Stomach (tissue), 9 donors: ENCODE measurements around the gene NAV1. TPM values are rescaled to one million over a fixed set of nuclear protein-coding genes. Genes with fewer than 3 reads are reported as not detected.

Experiments
- DNase-seq, 2 donors: peaks; one replicate each; pipeline versions ENCODE4 v3.0.0 to v3.0.0-alpha.2; 2013 to 2019
- H3K27ac ChIP-seq, 5 donors: fragments of 200-600 bp in 4 of 5; sonication (generic) in 4 of 5; one replicate each; pipeline ENCODE4 v1.5.1; 2013 to 2019; ENCODE audit warnings: mild to moderate bottlenecking in 1 of 5, moderate library complexity in 1 of 5
- H3K27me3 ChIP-seq, 3 donors: fragments of 200-600 bp; sonication (generic); one replicate each; pipeline ENCODE4 v1.5.1; 2017 to 2019; ENCODE audit warnings: mixed run types in 1 of 3
- H3K36me3 ChIP-seq, 4 donors: fragments of 200-600 bp; sonication (generic); 1 replicate in 3 of 4; 2 replicates in 1 of 4; pipeline ENCODE4 v1.5.1; 2016 to 2019
- H3K4me1 ChIP-seq, 4 donors: fragments of 200-600 bp; sonication (generic); one replicate each; pipeline ENCODE4 v1.5.1; 2016 to 2019
- H3K4me3 ChIP-seq, 4 donors: fragments of 200-600 bp; sonication (generic) in 3 of 4; one replicate each; pipeline ENCODE4 v1.5.1; 2016 to 2019; ENCODE audit warnings: mild to moderate bottlenecking in 1 of 4
- H3K9me3 ChIP-seq, 4 donors: fragments of 200-600 bp; sonication (generic); one replicate each; pipeline ENCODE4 v1.5.1; 2016 to 2019
- EP300 ChIP-seq: sonication (generic); formaldehyde crosslinking; IDR thresholded peaks from one replicate; pipeline ENCODE4 v1.6.1; 2017; ENCODE audit warnings: antibody characterized with exemption
- POLR2A ChIP-seq, 4 donors: fragments of 450-650 bp; IDR thresholded peaks; one replicate each; pipeline ENCODE4 v1.6.1; 2016; ENCODE audit warnings: antibody characterized with exemption in 4 of 4, control low read depth in 2 of 4, mild to moderate bottlenecking in 1 of 4, moderate library complexity in 1 of 4
- POLR2AphosphoS5 ChIP-seq, 3 donors: sonication (generic); formaldehyde crosslinking; IDR thresholded peaks; one replicate each; pipeline ENCODE4 v1.6.1; 2016; ENCODE audit warnings: antibody characterized with exemption in 3 of 3
- WGBS, 5 donors: extraction: QIAGEN DNeasy Blood & Tissue Kit in 3 of 5; methylation state at CpG; one replicate each; pipeline versions ENCODE4 v1.1.5 to v1.1.7; 2013 to 2018; 5-methylcytosine and 5-hydroxymethylcytosine counted together
- intact Hi-C: fragments of 100-400 bp; cut with DNase I; formaldehyde crosslinking; loops from one replicate; pipeline ENCODE4 v1.15.1; 2023; ENCODE audit warnings: low total_unique reads
- polyA plus RNA-seq, 3 donors: library from polyadenylated mRNA; stranded (reverse); fragments of 200-250 nt; gene quantifications; one replicate each; pipeline ENCODE4 v1.2.3, GENCODE V29; 2013
- total RNA-seq, 5 donors: library from RNA; depleted of rRNA; stranded (reverse); fragments of >200 nt; gene quantifications; one replicate each; pipeline versions ENCODE4 v1.1.0 to v1.2.3, GENCODE V29; 2014 to 2016
- TF ChIP-seq, protein P1 (sequence below), 7 experiments: fragments of 450-650 bp in 4 of 7; fragments of 200-600 bp in 3 of 7; sonication (generic) in 3 of 7; IDR thresholded peaks; one replicate each; pipeline ENCODE4 v1.5.1; 2016 to 2019; ENCODE audit warnings: antibody characterized with exemption in 7 of 7, control low read depth in 2 of 7, mild to moderate bottlenecking in 1 of 7
- donor health status: healthy with polysubstance abuse.
- donor health status: Bipolar disorder and iron deficiency.
- donor health status: healthy.

Gene NAV1
- total and polyA plus RNA-seq, 8 donors = 3.0 to 33.0 (median 11.9) TPM

DNA sequence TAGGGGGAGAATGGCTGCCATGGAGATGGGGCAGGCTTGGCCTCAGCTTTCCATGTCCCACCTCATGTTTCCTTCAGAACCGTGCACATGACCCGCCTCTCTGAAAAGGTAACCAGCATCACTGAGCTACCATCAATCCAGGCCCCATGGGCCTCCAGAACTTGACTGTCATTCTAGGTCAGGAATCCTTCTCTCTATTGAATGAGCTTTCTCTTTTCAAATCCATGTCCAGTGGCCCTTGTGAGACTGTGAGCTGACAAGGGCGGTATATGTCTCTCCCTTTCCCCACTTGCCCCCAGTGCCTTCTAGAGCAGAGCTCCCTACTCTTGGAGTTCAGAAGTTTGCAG is 36.4 kb upstream of the NAV1 start:
- TF ChIP-seq POLR2AphosphoS5 (IDR thresholded peaks at IDR 0.05) (no peak), EP300 (no peak), POLR2A (IDR thresholded peaks at IDR 0.05) (no peak)
- TF ChIP-seq, protein P1, sequence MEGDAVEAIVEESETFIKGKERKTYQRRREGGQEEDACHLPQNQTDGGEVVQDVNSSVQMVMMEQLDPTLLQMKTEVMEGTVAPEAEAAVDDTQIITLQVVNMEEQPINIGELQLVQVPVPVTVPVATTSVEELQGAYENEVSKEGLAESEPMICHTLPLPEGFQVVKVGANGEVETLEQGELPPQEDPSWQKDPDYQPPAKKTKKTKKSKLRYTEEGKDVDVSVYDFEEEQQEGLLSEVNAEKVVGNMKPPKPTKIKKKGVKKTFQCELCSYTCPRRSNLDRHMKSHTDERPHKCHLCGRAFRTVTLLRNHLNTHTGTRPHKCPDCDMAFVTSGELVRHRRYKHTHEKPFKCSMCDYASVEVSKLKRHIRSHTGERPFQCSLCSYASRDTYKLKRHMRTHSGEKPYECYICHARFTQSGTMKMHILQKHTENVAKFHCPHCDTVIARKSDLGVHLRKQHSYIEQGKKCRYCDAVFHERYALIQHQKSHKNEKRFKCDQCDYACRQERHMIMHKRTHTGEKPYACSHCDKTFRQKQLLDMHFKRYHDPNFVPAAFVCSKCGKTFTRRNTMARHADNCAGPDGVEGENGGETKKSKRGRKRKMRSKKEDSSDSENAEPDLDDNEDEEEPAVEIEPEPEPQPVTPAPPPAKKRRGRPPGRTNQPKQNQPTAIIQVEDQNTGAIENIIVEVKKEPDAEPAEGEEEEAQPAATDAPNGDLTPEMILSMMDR (IDR thresholded peaks at IDR 0.05) = no peak
- H3K27me3 ChIP-seq = no peaks in the 10 kb centered on the region
- H3K4me1 ChIP-seq = peaks cover 65 to 94% (median 81%) of the 10 kb centered on the region in 4 donors
- intact Hi-C loops = no loop called here
- no peak for DNase-seq
- WGBS, 5 donors = 61 to 81% (median 68%) methylated on average over 3 of the region's 3 CpGs
- H3K9me3 ChIP-seq = no peaks in the 10 kb centered on the region
- H3K27ac ChIP-seq = peak overlapping the region; percentile 5 to 96 (median 95)
- peaks cover 0 to 10% (median 5%) of the 10 kb centered on the region in 4 donors for H3K36me3 ChIP-seq
- H3K4me3 ChIP-seq = peak overlapping the region; percentile 6 to 77 (median 12)

- Histone ChIP-seq H3K36me3 (peaks cover 0 to 5% (median 3%) of the 10 kb centered on the region in 4 donors), H3K27me3 (no peaks in the 10 kb centered on the region), H3K4me3 (peak overlapping the region; percentile 6 to 77 (median 67)), H3K27ac (peak overlapping the region; percentile 37 to 96 (median 95)), H3K4me1 (peaks cover 70 to 90% (median 82%) of the 10 kb centered on the region in 4 donors), H3K9me3 (no peaks in the 10 kb centered on the region)
- WGBS, 5 donors = 34 to 47% (median 39%) methylated on average over 13 of the region's 13 CpGs
- intact Hi-C loops = no loop called here
- peak; percentile 38 to 94 for DNase-seq
- TF ChIP-seq, protein P1 (IDR thresholded peaks at IDR 0.05) = no peak
- TF ChIP-seq EP300 (peak; percentile 92), POLR2AphosphoS5 (IDR thresholded peaks at IDR 0.05) (peak; percentile 73 to 92 (median 91)), POLR2A (IDR thresholded peaks at IDR 0.05) (peak in 1 of 4 donors; percentile 15)
Observed at GRCh38 chr1:201503397-201504176, 35.3 kb upstream of the NAV1 start.

- intact Hi-C loops = no loop called here
- peaks cover 64 to 84% (median 77%) of the 10 kb centered on the region in 4 donors for H3K4me1 ChIP-seq
Observed at GRCh38 chr1:201504179-201504631, 34.7 kb upstream of the NAV1 start.

GRCh38 chr1:201504799-201505502 is 34.0 kb upstream of the NAV1 start:
- peak overlapping the region; percentile 60 to 77 (median 74) for H3K4me3 ChIP-seq
- 65 to 84% (median 77%) methylated on average over 9 of the region's 9 CpGs for WGBS, 5 donors
- peak overlapping the region; percentile 32 to 96 (median 95) for H3K27ac ChIP-seq
- DNase-seq = no peak
- no peaks in the 10 kb centered on the region for H3K27me3 ChIP-seq
- peaks cover 57 to 78% (median 72%) of the 10 kb centered on the region in 4 donors for H3K4me1 ChIP-seq
- TF ChIP-seq, protein P1 (IDR thresholded peaks at IDR 0.05) = no peak
- TF ChIP-seq EP300 (no peak), POLR2A (IDR thresholded peaks at IDR 0.05) (no peak), POLR2AphosphoS5 (IDR thresholded peaks at IDR 0.05) (no peak)
- no peaks in the 10 kb centered on the region for H3K9me3 ChIP-seq
- intact Hi-C loops = no loop called here
- H3K36me3 ChIP-seq = no peaks in the 10 kb centered on the region

More at GRCh38 chr1:201504179-201504631, 34.7 kb upstream of the NAV1 start:
- 42 to 57% (median 48%) methylated on average over 3 of the region's 3 CpGs for WGBS, 5 donors
- H3K4me3 ChIP-seq = peak overlapping the region; percentile 60 to 77 (median 74)
- peak overlapping the region; percentile 32 to 96 (median 95) for H3K27ac ChIP-seq
- DNase-seq = no peak
- H3K27me3 ChIP-seq = no peaks in the 10 kb centered on the region
- TF ChIP-seq POLR2AphosphoS5 (IDR thresholded peaks at IDR 0.05) (peak in 1 of 3 donors; percentile 2), EP300 (no peak)
- TF ChIP-seq, protein P1 (IDR thresholded peaks at IDR 0.05) = no peak
- no peaks in the 10 kb centered on the region for H3K9me3 ChIP-seq
- H3K36me3 ChIP-seq = peaks cover 0 to 3% (median 0%) of the 10 kb centered on the region in 4 donors
